GM18499 (cell line): ENCODE results near the gene TMEM82.

Experiments
- ATAC-seq: cut with Tn5 transposase; IDR thresholded peaks from one replicate; pipeline ENCODE4 v1.9.1; 2021; ENCODE audit warnings: moderate number of reproducible peaks; ENCODE audit not compliant: insufficient read depth, unreplicated experiment

TMEM82 gene

DNA sequence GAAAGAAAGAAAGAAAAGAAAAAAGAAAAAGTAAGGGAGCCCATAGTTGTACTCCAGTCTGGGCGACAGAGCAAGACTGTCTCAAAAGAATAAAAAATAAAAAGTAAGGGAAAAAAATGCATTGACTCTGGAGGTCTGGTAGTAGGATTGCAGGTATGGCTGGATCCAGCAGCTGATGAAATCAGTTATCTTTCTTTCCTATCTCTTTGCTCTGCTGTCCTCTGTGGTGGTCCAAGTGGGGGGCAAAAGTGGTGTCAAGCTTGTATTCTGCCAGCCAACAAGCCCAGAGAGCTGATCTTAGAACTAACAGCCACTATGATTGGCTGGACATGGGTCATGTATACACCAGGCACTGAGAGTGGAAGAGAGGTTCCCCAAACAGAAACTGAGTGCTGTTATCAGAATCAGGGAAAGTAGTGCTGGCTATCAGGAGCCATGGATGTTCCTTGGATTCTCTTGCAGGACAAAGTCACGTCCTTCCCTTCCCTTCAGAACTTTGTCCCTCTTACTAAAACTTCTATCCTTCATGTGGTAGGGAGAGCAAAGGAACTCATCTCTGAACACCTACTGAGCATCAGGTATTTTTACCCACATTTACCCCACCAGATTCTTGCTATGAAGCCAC is 12.8 kb downstream of the TMEM82 start:
- no peak for ATAC-seq

DNA sequence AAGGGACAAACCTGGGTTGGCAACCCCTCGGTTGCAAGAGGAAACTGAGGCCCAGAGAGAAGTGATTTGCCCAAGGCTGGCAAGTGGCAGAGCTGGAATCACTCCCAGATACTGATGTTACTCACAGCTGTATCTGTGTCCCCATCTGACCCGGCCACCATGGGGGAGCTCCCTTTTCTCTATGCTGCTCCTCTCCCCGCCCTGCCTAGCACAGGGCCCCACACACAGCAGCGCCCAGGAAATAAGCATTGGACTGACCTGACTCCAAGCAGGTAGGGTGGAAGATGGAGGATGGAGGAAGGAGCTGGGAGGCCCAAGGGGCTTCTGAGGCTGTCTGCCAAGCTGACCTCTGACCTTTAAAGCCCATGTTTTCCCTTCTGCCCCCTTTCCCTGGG is 13.3 kb downstream of the TMEM82 start:
- ATAC-seq: no peak

DNA sequence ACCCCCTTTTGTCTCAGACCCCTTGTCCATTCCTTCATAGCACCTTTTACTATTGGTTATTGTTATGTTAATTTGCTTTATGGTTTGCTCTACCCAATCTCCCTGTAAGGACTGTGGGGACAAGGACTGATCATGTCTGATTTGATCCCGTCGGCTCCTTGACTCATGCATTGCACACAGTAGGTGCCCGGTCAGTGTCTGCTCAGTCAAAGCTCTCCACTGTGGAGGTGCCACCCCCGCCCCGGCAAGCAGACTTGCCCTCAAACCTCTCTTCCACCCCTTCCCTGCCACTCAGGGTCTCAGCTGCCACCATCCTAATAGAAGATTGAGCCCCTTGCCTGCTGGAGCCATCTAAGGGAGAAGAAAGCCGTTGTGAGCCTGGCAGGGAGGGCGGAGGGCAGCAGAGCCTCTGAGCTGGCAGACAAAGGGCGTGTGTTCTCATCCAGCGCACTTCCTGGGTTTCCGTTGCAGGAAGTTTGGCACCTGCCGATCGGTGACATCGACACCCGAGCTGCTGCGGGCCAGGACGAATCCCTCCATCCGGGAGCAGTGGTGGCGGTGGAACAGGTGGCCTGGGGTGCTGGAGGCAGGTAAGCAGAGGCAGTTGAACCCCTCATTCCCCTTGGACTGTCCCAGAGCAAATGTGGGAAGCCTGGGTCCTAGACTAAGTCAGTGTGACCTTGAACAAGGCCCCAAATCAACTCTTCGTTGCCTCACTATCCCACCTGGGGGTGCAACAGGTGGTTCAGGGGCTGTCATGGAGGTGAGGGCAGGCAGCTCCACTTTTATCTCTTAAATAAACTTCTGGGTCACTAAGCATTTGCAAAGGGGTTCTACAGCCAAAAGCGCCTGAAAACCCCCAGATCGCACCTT is 14.1 kb downstream of the TMEM82 start:
- no peak for ATAC-seq

DNA sequence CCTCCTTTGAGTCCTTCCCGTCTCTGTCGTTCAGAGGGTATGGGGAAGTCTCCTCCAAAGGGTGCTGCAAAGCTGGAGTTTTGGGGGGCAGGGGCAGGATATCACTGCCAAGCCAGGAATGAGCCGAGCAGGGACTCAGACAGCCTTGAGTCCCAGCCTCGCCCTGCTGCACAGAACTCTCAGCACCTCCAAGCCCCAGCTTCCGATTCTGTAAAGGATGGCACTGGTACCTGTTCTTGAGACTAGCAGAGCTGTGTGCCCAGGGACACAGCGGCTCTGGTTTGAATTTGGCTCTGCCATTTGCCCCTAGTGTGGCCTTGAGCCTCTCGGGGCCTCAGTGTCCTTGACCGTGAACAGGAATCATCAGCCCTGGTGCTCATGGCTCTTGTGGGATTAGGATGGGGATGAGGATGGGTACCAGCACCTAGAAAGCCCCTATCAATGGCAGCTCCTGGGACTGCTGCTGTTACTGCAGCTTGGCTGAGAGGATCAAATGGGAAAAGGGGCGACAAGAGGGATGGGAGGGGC is 14.8 kb downstream of the TMEM82 start:
- no peak for ATAC-seq

DNA sequence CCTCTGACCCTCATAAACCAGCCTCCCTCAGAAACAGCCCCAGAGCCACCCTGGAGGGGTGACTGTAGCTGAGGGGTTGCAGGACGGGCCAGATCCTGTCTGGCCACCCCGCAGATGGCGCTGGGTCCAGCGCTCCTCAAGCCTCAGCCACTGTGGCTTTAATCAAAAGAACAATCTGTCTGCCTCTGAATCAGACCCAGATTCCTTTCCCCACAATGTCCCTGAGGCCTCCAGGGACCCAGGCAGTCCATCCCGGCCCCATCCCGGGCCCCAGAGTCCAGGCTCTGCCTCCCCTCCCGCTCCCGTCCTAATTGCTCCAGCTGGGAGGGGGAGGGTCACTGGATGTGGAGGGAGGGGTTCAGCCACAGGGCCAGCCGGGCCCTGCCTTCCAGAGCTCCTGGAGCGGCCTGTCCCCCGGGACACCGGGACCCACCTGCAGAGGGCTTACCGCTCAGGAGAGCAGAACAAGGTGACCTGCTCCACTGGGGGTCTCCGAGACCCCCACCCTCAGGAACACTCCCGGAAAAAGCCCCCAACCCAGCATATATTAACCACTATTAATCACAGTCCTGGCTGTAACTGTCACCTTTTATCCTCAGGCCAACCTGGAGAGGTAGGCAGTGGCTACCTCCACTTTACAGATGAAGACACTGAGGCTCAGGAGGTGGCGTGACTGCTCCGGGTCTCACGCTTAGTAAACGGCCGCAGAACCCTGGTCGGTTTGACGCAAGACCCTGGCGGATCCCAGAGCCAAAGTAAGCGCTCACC is 15.5 kb downstream of the TMEM82 start:
- no peak for ATAC-seq

DNA sequence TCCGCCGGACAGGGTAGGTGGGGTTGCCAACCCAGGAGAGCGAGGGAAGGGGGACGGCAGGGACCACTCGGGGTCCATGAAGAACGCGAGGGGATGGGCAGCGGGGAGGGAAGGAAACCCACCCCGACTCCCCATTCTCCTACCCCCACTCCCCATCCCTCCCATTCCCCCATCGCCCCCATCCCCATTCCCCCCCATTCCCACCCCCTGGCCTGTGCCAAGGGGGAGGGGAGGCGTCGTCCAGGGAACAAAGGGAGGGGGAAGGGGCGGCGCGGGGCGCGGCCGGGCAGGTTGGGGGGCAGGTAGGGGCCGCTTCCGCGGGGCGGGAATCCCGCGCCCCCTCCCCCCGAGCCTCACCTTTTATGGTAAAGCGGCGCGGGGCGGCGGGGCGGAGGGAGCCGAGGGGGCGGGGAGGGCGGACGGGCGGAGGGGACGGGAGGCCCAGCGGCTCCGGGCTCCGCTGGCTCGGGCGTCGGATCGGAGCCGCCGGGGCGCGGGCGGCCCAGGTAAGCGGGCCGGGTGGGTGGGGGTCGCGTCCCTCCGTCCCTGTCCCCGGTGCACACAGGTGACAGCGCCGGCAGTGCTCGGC is 16.1 kb downstream of the TMEM82 start, which contains the start of gene FBLIM1:
TSS of gene FBLIM1 (plus strand) at position 453 of the 589 bp plus-strand sequence. CDS start 6,189 bp downstream, outside the sequence.
- ATAC-seq: no peak

DNA sequence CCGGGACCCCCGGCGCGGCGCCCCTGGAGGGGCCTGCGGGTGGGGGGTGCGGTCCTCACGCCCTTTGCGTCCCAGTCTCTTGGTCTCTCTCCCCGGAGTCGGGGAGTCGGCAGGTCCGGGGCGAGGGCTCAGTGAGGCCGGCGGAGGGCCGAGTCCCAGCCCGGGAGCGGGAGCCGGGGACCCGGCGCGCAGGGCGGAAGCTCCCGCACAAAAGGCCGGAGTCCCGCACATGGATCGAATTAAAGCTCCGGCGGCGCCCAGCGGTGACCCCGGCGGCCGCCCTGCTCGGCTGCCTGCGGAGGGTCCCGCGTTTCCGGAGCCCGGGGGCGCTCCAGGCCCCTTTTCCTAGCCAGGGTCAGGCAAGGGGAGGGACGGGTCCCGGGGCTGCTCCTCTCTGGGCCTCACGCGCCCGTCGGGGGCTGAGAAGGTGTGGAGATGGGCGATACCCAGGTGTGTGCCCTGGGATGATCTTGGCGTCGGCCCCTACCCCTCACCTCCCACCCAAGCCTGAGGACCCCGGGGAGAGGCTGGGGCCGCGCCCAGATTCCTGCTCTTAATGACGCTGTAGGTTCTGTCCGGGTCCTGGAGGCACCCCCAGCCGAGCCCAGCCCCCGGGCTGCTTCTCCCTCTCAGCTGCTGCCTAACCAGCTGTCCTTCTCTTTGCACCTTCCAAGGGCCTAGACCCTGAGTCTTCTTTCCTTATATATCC is 16.8 kb downstream of the TMEM82 start:
- ATAC-seq: no peak

DNA sequence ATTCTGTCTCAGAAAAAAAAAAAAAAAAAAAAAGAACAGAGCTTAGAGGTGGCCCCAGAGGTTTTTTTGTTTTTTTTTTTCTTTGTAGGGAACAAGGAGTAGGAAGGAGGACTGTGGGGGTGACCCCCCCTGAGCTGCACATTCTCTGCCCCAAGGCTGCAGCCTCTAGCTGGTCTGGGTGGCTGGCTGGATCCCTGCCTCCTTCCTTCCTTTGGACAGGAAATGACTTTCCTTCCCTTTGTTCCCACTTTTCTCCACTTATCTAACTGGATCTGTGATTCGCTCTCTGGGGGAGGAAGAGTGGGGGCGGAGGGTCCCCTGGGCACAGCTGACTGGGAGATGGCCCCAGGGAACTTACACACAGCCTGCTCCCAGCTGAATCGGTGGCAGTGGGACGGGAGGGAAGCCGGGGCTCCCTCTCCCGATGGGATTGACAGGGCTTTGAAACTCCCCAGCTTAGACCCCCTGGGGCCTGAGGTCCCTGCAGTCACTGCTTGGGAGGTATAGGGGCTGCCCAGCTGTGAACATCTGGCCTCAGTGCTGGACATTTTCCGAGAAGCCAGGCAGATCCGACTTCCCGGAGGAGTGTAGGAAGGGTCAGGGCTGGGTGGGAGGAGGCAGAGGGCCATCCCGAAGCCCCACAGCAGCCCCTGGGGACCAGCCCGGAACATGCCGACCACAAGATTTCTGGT is 18.4 kb downstream of the TMEM82 start:
- no peak for ATAC-seq

DNA sequence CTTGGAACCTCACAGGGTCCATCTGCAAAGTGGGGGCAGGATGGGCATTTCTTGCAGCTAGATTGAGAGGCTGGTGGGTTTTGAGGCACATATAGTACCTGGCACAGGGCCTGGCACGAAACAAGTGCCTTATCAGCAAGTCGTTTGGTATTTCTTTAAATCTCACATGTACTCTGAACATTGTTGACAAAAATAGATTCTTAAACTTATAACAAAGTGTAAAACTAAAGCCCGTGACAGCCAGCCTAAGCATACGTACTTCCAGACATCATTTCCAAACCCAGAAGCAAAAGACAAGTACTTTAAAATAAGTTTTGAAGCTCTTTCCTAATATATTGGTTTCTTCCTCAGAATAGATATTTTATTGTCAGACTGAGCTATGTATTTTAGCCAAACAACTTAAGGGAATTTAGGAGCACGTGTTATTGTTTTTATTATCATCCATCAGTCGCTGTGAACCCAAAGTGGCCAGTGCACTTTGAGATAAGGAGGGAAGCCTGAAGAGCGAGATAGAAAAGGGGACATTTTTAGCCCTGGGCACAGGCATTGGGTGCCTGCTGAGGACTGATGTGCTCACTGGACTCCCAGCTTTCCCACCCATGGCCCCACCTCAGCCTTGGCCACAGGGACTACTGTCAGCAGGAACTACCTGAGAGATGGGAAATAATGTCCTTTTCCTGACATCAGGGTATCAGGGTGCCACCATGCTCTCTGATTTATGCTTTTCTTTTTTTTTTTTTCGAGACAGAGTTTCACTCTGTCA is 19.2 kb downstream of the TMEM82 start:
- no peak for ATAC-seq

DNA sequence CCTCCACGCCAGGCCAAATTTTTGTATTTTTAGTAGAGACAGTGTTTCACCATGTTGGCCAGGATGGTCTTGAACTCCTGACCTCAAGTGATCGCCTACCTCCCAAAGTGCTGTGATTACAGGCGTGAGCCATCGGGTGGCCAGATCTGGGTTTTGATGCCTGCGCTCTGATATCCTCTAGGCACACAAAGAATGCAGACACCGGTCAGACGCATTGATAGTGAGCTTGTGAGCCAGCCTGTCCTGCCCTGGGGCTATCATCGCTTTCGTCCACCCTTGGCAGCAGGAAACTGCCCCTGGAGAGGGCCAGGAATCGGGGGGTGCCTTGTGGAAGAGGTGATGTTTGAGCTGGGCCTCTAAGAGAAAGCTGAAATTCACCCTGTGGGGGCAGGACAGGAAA is 20.2 kb downstream of the TMEM82 start:
- no peak for ATAC-seq

DNA sequence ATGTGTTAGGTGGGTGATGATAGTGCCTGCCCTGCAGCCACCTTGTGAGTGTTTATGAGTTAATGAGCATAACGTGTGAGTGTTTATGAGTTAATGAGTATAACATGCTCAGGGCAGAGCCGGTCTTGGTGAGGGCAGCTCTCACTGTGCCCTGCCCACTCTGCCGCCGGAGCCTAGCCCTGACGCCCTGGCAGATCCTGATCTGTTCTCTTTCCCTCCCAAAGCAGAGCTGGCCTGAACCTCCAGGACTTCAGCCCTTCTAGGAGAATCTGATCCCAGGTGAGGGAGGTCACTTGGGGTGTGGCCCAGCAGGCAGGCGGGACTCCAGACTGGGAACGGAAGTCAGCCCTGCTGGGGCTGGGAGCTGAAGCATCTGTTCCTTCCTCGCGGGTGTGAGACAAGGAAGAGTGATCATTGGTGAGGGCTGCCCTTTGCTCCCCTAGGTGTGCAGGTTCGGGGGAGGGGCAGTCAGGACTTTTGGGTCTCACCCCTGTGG is 22.0 kb downstream of the TMEM82 start:
- no peak for ATAC-seq

DNA sequence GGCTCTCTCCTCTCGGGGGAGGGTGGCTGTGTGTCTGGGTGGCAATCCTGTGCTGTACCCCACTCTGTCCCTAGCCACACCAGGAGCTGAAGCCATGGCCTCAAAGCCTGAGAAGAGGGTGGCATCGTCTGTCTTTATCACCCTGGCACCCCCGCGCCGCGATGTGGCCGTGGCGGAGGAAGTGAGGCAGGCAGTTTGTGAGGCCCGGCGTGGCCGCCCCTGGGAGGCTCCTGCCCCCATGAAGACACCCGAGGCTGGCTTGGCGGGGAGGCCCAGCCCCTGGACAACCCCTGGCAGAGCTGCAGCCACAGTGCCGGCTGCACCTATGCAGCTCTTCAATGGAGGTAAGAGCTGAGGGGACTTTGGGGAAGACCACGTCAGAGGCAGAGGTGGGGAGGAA is 22.6 kb downstream of the TMEM82 start:
- ATAC-seq: no peak

DNA sequence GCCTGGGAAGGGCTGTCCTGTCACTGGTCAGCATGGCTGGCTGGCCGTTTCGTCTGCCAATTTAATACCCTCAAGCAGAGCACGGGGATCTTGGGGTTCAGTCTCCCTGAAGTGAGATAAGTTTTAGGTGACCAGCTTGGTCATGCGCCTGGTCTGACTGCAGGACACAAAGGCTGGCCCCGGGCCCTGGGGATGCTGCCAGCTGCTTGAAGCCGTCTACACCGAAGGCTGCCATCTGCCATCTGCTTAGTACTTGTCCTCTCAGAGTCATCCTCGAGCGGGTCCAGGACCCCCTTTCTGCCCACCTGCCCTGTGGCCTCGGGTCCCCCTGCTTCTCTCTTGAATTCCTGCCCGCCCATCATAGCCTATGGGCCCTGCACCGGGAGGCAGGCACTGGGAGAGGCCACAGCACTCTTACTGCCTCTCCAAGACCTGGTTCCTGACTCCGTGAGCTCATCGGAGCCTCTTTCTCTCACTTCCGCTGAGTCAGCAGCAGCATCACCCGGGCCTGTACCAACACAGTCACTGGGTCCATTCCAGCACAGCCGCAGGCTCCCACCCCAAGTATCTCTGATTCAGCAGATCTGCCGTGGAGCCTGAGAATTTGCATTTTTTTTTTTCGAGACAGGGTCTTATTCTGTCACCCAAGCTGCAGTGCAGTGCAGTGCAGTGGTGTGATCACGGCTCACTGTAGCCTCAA is 23.3 kb downstream of the TMEM82 start:
- ATAC-seq: no peak

DNA sequence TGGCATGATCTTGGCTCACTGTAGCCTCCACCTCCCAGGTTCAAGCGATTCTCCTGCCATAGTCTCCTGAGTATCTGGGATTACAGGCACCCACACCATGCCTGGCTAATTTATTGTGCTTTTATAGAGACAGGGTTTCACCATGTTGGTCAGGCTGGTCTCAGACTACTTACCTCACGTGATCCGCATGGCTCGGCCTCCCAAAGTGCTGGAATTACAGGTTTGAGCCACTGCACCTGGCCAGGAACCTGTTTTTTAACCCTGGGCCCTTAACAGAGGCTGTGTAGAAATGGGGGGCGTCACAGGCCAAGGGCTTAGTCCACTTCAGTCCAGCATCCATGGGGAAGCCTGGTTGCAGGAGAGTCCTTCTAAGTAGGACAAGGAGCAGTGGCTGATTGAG is 25.6 kb downstream of the TMEM82 start:
- no peak for ATAC-seq

DNA sequence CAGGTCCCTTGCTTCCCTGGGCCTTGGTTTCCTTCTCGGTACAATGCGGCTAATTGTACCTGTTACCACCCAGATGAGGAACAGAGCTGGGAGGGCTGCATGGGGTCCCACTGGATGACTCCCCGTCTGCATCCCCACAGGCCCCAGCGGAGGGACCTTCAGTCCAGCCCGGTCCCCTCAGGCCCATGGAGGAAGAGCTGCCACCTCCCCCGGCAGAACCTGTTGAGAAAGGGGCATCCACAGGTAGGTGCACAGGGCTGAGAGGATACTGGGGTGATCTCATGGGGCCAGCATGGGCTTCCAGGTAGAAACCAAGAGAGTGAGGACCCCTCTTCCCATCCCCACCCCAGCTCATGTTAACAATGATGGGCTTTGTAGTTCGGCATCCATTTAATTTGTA is 26.1 kb downstream of the TMEM82 start:
- no peak for ATAC-seq

DNA sequence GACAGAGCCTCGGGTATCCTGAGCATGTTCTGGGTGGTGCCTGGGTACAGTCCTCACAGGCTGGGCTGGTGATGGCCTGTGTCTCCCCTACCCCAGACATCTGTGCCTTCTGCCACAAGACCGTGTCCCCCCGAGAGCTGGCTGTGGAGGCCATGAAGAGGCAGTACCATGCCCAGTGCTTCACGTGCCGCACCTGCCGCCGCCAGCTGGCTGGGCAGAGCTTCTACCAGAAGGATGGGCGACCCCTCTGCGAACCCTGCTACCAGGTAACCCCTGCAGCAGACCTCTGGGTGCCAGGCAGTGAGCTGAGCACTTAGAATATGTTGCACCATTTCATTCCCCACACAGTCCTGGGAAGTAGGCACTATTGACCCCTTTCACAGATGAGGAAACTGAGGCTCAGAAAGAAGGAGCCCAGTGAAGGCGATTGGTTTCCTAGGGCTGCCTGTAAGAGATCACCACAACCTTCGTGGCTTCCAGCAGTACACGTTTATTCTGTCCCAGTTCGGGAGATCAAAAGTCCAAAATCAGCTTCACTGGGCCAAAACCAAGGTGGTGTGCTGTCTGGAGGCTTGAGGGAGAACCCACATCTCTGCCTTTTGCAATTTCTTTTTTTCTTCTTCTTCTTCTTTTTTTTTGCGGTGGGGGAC is 28.1 kb downstream of the TMEM82 start:
- ATAC-seq: no peak

DNA sequence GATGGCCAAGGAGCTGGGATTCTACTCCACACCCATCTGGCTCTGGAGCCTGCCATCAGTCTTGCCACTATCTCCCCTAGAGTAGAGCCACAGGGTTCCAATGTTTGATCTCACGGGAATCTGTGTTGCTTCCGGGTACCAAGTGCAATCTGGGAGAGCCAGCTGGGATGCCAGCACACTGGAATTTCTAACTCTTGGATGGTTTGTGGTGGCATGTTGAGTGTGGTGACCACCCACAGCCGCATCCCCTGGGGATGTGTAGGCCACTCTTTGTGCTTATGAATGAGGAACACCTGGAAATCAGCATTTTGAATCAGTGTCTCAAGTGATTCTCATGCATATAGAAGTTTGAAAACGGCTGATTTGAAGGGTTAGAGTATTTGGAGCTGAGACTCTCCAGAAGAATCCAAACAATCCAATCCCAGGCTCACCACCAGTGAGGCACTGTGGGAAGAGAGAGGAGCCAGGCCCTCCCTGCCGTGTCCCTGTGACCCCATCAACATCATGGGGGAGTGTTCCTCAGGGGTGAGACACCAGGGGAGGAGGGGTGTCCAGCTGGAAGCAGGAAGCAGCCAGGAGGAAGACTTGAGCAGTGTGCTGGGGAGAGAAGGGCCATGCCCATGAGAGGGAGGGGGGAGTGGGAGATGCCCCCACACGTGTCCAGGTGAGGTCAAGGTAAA is 29.7 kb downstream of the TMEM82 start:
- ATAC-seq: no peak
